Stimulated activated CD8-positive, alpha-beta memory T cell treated with anti-CD3 and anti-CD28 coated beads, Interleukin-2, amount 100 ng/mL, for 48 hours (primary cell): ENCODE measurements around the gene NEK9.
A peak's percentile ranks its signal among the peaks of the same experiment; 100 is the strongest.
"Not testable (repeated sequence)": the region's sequence is repeated elsewhere in the genome, so short reads cannot be mapped to it uniquely, and the experiment has no call there.

Experiments
- DNase-seq, 2 donors: peaks; one replicate each; pipeline ENCODE4 v3.0.0-alpha.2; 2020; ENCODE audit warnings: low read depth in 2 of 2

The NEK9 gene

GRCh38 chr14:75107186-75107585 is 19.7 kb downstream of the NEK9 start:
- DNase-seq: no peak

- DNase-seq: no peak
These were observed 25.4 kb downstream of the NEK9 start for GRCh38 chr14:75101491-75101890.

DNA sequence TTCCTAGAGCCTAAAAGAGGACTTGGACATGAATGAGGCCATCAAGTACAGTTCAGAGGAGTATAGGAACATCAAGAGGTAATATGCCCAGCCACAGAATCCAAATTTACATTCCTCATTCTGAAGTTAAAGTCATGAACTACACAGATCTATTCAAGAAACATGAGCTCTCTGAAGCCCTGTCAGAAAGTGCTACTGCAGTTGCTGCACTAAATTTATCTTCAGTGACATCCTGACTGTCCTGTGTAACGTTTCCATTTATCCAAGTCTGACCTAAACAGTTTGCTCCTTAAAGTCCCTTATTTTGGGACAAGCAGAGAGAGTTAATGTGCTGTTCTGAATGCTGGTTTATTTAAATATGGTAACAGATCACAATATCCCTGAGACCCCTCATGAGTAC is 28.2 kb downstream of the NEK9 start:
- DNase-seq: no peak

- DNase-seq: no peak
These were observed 28.6 kb downstream of the NEK9 start for GRCh38 chr14:75098212-75098611.

- DNase-seq: no peak
These were observed 29.9 kb downstream of the NEK9 start for GRCh38 chr14:75096959-75097358.

DNA sequence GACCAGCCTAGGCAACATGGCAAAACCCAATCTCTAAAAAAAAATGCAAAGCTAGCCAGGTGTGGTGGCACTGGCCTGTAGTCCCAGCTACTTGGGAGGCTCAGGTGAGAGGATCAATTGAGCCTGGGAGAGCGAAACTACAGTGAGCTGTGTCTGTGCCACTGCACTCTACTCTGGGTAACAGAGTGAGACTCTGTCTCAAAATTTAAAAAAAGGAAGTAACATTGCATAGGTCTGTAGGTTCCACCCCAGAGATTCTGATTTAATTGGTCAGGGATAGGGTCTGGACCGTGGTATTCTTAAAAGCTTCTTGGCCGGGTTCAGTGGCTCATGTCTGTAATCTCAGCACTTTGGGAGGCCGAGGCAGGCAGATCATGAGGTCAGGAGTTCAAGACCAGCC is 31.2 kb downstream of the NEK9 start:
- DNase-seq: no peak

DNA sequence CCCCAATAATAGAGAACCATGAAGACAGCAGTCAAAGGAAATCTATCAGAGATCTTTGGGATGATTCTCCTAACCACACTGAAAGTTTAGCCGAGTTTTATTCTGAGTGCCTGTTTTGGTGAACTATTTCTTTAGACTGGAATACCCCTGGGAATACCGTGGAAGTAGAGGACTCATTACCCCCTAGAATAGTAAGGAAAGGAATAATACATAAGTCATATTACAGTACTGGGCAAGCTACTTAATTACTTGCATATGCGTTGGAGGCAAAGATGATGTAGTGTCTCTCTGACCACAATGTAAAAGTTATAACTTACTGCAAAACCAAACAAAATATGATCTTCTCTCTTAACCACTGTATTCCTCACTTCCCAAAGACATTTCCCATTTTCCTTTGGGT is 32.0 kb downstream of the NEK9 start:
- no peak for DNase-seq

DNA sequence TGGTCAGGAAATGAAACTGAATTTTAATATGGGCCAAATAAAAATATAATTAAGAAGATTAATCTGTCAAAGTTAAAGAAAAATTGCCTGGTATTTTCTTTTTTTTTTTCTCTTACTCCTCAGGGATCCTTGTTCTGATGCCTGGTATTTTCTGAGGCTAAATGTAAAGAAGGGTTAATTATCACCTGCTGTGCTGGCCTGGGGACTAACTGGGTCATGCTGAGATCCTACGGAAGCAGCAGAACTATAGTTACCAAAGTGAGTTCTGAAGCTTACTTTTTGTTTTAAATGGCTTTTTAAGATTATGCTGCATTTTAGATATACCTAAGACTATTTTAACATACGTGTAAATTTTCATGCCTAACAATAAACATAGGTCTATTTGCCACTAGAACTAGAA is 34.1 kb downstream of the NEK9 start:
- DNase-seq: no peak

GRCh38 chr14:75091251-75091650 is 35.6 kb downstream of the NEK9 start:
- no peak for DNase-seq

- DNase-seq: no peak
These were observed 36.5 kb downstream of the NEK9 start for GRCh38 chr14:75090353-75090752.

GRCh38 chr14:75088566-75089373 is 38.1 kb downstream of the NEK9 start:
- DNase-seq: no peak

GRCh38 chr14:75088153-75088552 is 38.7 kb downstream of the NEK9 start:
- no peak for DNase-seq

GRCh38 chr14:75084513-75084912 is 42.3 kb downstream of the NEK9 start:
- DNase-seq: no peak

GRCh38 chr14:75083271-75083670 is 43.6 kb downstream of the NEK9 start:
- no peak for DNase-seq

- no peak for DNase-seq
These were observed 45.1 kb downstream of the NEK9 start for GRCh38 chr14:75081660-75082229.

DNA sequence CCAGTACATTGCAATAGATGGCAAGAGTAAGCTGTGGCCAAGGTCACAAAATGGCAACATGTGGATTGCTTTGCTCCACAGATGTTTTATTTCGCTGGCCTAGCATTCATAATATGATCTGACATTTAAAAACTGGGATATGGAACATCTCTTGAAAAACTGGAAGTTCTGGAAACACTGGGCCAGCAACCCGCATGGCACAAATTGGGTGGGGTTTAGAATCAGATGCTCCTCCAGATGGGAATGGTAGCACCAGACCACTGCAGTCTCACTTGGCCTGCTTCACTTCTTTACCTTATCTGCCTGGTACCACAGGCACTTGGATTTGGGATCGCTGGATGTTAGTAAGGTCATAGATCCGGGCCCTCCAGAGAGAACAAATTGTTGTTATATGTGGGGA is 47.3 kb downstream of the NEK9 start:
- no peak for DNase-seq

GRCh38 chr14:75077794-75078193 is 49.1 kb downstream of the NEK9 start:
- DNase-seq: no peak

DNA sequence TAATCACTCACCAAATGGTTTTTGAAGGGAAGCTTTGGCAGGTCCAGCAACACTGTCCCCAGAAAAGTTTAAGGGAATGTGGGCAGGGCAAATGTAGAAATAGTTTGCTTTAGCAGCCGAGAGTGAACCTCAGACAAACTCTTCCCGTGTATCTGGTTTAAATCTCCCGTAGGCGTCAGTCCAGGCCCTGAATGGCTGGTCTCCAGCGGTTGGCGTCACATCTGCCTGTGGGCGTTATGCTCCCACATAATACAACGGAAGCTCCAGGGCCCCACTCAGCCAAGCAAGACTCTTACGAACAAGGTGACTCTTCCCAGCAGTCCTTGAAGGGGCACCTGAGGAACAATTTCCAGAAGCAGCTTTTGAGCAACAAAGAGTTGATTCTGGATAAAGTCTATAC is 56.5 kb downstream of the NEK9 start:
- DNase-seq: no peak

DNA sequence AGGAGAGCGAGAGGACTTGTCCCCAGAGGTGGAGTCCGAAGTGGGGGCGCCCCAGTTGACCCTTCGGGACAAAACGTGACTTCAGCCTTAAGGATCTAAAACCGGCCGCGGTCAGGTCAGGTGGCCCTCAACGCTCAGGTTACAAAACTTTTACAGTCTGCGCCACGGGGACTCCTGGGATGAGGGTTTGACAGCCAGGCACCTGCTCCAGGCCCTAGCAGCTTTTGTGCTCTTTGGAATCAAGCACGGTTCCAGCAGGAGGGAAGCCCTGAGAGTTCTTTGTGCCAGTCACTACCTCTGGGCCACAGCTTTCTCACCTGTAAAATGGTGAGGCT is 57.1 kb downstream of the NEK9 start:
- DNase-seq: no peak

DNA sequence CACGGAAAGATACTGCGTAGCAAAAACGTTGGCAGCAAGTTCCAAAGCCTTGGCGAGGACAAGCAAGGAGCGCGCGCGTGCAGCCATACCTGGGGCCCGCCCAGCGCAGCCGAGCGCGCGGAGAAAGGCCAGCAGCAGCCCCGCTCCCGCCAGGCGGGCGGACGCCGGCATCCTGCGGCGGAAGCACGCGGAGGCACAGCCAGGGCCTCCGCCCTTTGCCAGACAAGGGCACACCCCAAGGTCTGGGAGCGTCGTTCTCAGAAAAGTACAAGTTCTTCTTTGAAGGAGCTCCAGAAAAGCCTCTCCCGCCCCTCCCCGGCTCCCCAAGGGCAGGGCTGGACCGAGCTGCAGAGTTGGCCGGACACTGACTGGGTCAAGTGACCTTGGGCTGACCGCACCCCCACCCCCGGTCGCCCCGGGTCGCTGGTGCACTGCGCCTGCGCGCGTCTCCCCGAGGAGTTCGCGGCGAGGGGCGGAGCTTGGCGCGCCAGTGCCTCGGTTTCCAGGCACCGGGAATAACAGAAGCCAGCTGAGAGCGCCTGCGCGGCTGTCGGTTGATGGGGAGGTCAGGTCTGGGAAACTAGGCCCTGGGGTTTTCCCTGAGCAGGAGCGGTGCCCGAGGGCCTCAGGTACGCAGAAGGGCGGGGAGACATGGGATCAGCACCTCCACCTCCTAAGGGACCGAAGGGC is 57.6 kb downstream of the NEK9 start, which contains the start of gene ZC2HC1C:
Gene ZC2HC1C, plus strand, starts transcription at position 521 of the 690 bp plus-strand sequence. CDS start 933 bp downstream, outside the sequence.
- peak; percentile 69 to 70 for DNase-seq

DNA sequence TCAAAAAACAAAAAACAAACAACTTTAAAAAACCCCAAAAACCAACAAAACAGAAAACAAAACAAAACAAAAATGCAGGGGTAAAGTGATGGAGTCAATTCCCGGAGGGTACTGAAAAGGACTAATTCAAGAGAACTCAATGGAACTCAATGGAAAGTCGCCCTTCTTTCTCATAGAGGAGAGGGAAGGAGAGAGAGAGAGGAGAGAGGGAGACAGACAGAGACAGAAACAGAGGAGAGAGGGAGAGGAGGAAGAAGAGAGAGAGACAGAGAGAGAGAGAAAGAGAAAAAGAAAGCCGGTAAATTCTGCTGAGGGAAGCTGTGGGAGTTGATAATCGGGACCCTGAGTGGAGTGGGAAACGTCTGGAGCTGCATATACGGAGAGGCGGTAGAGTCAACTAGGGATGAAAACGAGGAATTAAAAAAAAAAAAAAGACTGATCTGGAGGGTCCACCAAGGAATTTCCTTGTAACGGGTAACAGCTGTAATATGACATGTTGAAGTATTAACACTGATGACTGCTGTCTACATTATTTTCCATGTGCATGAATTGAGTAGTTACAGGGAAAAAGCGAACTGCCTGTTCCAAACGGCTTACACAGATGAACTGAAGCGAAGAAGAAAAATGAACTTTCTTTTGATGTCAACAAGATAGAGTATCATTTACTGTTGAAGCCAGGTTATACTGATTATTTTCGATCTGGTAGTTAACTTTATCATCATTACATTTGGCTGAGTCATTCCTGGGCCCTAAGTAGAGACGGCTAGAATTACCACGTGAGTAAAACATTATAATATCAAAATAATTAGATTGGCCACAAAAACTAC is 58.3 kb downstream of the NEK9 start:
- no peak for DNase-seq

DNA sequence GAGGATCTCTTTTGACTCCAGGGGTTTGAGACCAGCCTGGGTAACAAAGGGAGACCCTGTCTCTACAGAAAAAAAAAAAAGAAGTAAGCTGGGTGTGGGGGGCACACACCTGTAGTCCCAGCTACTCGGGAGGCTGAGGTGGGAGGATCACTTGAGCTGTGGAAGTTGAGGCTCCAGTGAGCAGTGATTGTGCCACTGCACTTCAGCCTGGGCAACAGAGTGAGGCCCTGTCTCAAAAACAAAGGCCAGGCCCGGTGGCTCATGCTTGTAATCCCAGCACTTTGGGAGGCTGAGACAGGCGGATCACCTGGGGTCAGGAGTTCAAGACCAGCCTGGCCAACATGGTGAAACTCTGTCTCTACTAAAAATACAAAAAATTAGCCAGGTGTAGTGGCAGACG is 59.1 kb downstream of the NEK9 start:
- DNase-seq: not testable (repeated sequence)
